ENCODE results near the gene WSB1.

WSB1 gene

GRCh38 chr17:27338536-27338985, 44.6 kb downstream of the WSB1 start:
- no peak for DNase-seq (ENCODE audit: low read depth)

- no peak for DNase-seq (ENCODE audit: low read depth)
Measured at GRCh38 chr17:27339198-27339835, 45.4 kb downstream of the WSB1 start.

GRCh38 chr17:27339836-27340550, 46.1 kb downstream of the WSB1 start:
- DNase-seq (ENCODE audit: low read depth), result no peak

- DNase-seq (ENCODE audit: low read depth), result no peak
Measured at GRCh38 chr17:27340575-27340974, 46.7 kb downstream of the WSB1 start.

- no peak for DNase-seq (ENCODE audit: low read depth)
Measured at GRCh38 chr17:27341041-27341471, 47.1 kb downstream of the WSB1 start.

GRCh38 chr17:27342059-27342458, 48.1 kb downstream of the WSB1 start:
- no peak for DNase-seq (ENCODE audit: low read depth)

GRCh38 chr17:27343294-27343693, 49.4 kb downstream of the WSB1 start:
- no peak for DNase-seq (ENCODE audit: low read depth)

GRCh38 chr17:27343977-27344607, 50.2 kb downstream of the WSB1 start:
- DNase-seq (ENCODE audit: low read depth), result no peak

- DNase-seq (ENCODE audit: low read depth), result no peak
Measured at GRCh38 chr17:27345141-27345904, 51.4 kb downstream of the WSB1 start.

GRCh38 chr17:27346228-27346899, 52.5 kb downstream of the WSB1 start:
- no peak for DNase-seq (ENCODE audit: low read depth)

DNA sequence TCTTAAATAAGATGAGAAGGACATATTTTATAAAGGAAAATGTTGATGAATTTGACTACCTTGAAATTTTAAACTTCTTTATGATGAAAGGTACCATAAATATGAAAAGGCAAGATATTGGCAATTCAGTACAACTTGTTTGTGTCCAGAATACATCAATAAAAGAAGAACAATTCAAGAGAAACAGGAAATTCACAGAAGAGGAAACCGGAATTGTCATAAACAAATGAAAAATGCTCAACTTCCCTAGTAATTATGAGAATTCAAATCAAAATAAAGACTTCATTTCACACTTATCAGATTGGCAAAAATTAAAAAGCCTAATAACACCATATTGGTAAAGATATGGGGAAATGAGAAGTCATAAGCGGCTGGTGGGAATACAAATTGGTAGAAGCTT, 54.3 kb downstream of the WSB1 start:
- DNase-seq (ENCODE audit: low read depth), result no peak

DNA sequence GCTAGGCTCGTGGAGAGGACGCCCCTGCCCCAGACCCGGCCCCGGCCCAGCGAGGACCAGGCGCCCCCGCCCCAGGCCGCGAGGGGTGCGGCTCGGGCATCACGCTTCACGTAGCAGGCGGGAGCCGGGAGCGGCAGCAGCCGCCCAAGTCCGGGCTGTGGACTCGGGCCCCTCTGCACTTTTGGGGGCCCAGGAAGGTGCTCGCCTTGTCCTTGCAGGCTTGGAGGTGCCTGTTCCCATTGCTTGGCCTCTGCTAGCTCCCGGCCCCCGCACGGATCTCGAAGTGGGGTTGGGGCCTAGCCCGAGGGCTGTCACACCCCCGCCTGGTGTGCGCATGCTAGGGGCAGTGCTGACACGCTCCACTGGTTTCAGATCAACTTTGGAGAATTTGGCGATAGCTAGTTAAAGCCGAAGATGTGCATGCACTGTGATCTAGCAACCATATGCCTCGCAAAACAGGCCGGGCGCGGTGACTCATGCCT, 55.7 kb downstream of the WSB1 start:
- no peak for DNase-seq (ENCODE audit: low read depth)

DNA sequence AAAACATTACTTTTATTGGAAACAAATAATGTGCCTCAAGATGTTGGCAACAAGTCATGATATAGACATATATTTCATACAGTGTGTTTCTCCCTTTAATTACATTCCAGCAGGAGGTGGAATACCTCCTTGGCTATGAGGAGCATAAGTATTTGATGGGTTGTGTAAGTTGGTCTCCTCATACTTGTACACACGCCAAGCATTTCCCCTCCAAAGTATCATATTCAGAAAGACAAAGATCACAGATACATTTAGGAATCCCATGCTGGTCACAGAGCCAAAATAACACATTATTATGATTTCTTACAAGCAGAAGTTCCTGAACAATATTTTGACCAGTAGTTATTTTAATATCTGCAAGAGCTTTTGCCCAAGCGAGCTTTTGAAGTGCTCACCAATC, 57.8 kb downstream of the WSB1 start:
- DNase-seq (ENCODE audit: low read depth), result no peak

DNA sequence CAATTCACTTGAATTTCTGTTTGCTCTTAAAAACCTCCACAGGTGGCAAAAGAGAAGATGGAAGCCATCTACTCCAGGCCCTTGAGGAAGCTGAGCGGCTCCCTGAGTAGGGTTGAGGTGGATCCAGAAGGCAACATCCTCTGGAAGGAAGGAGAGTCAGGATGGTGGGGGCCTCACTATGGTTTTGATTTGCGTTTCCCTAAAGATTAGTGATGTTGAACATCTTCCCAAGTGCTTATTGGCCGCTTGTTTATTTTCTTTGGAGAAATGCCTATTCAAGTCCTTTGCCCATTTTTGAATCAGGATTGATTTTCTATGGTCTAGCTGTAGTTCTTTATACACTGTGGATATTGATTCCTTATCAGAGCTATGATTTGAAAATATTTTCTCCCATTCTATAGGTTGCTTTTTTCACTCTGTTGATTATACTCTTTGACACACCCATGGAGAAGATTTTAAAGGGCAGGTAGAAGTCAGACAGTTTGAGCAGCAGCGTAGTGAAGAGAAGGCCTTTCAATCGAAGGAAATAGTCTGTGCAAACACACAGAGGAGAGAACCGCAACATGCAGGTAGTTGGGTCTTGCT, 58.6 kb downstream of the WSB1 start:
- no peak for DNase-seq (ENCODE audit: low read depth)

DNA sequence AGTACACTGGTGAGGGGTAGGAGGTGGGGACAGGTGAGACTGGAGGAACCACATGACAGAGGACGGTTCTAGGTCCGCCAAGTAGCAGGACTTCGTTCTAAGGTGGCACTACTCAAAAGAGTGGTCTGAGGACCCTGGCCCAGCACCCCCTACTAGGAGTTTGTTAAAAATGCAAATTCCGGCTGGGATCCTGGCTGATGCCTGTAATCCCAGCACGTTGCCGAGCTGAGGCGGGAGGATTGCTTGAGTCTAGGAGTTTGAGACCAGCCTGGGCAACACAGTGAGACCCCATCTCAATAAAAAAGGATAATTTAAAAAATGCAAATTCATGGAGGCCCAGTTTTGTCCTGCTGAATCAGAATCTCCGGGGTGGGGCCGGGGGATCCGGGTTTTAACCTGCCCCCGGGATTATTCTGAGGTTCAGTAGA, 59.1 kb downstream of the WSB1 start:
- DNase-seq (ENCODE audit: low read depth), result no peak

DNA sequence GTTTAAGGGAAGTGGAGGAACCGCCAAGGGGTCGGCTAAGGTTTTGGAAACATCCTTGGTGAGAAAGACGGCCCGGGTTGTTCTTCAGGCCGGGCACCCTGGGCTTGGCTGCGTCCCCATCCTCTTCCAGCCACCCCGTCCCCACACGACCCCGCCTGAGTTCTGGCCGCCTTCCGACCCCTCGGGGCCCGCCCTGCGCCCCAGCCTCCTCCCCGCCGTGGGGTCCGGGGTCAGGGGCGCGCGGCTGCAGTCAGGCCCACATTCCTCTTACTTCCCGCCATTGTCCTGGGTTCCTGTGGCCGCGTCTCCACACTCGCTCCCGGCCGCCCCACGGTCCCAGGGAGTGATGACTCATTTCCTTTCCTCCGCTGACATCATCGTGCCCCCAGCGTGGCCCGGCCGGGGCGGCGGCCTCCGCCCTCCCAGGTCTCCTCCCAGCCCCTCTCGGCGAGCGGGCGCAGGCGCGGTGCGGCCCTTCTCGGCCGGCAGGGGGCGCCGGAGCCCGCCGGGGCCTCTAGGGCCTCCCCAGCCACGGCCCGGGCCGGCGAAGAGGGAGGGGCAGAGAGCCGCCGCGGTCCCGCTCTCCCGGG, 59.6 kb downstream of the WSB1 start:
- peak; percentile 90 for DNase-seq (ENCODE audit: low read depth)

GRCh38 chr17:27354051-27354490, 60.2 kb downstream of the WSB1 start:
- no peak for DNase-seq (ENCODE audit: low read depth)

DNA sequence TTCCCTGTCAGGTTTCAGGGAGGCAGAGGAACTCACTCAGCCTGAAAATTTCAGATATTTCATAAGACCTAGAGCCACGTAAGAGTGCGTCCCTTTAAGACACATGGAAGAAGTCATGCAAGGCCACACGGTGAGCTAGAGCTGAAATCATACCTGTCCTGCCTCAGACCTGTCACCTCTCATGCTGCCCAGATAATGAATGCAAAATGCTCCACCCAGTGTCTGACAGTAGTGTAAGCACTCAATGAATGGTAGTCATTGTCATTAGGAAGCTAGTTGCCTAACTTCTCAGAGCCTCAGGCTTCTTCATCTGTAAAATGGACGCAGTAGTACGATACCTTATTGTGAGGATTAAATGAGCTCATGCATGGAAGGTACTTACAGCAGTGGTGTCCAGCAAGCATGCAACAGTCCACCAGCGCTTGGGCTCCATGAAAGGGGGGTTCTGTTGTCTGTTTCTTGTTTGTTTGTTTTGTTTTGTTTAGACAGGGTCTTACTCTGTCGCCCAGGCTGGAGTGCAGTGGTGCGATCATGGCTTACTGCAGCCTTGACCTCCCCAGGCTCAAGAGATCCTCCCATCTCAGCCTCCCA, 60.7 kb downstream of the WSB1 start:
- DNase-seq (ENCODE audit: low read depth), result no peak

DNA sequence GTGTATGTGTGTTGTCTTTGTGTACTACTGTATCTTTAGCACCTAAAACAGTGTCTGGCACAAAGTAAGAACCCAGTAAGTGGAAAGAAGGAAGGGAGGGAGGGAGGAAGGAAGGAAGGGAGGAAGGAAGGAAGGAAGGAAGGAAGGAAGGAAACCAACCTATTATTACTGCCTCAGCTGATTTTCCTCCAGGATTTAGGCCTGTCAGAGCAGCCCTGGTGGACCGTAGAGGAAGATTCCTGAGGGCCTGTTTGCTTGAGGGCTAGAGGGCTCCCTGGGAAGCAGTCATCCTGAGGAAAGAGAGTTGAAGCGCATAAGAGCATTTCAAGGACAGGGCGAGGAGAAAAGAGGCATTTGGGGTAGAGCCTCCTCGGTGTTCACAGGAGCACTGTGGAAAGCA, 61.5 kb downstream of the WSB1 start:
- no peak for DNase-seq (ENCODE audit: low read depth)

DNA sequence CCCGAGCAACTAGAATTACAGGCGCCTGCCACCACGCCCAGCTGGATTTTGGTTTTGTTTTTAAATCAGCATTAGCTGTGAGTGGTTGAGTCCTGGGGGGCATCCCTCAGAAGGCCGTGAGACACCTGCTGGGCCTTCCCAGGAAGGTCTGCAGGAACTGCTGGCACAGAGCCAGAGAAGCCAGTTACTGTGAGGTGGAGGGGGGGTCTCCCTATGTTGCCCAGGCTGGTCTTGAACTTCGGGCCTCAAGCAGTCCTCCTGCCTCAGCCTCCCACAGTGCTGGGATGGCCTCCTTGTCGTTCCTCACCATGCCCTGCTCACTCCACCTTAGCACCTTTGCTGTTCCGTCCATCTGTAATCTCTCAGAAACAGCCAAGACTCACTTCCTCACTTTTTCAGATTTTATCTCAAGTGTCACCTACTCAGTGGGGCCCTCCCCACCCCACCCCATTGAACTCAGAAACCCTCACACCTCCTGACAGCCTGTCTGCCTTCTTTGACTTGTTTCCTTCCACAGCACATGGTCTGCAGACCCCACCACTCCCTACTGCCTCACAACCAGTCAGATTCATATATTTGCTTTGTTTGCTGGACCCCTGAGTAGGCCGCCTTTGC, 62.3 kb downstream of the WSB1 start:
- no peak for DNase-seq (ENCODE audit: low read depth)

Measured in stimulated activated CD8-positive, alpha-beta memory T cell treated with anti-CD3 and anti-CD28 coated beads, Interleukin-15, amount 100 ng/mL, for 24 hours (primary cell).